PFSK-1 (cell line): ENCODE measurements around the gene INF2.

Experiments used
- POLR2AphosphoS5 ChIP-seq: IDR thresholded peaks from 2 replicates; pipeline ENCODE4 v1.6.1; 2012; ENCODE audit warnings: low read depth, mild to moderate bottlenecking, control low read depth, low read length, moderate library complexity
- SIN3A ChIP-seq: IDR thresholded peaks from 2 replicates; pipeline ENCODE4 v1.6.1; 2012; ENCODE audit warnings: mild to moderate bottlenecking, low read length, moderate library complexity, borderline replicate concordance; ENCODE audit not compliant: insufficient read depth
- TAF1 ChIP-seq: IDR thresholded peaks from 2 replicates; pipeline ENCODE4 v1.6.1; 2012; ENCODE audit warnings: low read length, control low read depth, borderline replicate concordance; ENCODE audit not compliant: insufficient read depth
- TF ChIP-seq, protein P1 (sequence below), 2 experiments: IDR thresholded peaks; 2 replicates each; pipeline versions ENCODE4 v1.6.1 to v1.8.0; 2011 to 2012; ENCODE audit warnings: low read depth in 2 of 2, low read length in 2 of 2, control low read depth in 1 of 2, inconsistent platforms in 1 of 2, mild to moderate bottlenecking in 1 of 2, moderate library complexity in 1 of 2; ENCODE audit not compliant: insufficient read depth in 1 of 2

DNA sequence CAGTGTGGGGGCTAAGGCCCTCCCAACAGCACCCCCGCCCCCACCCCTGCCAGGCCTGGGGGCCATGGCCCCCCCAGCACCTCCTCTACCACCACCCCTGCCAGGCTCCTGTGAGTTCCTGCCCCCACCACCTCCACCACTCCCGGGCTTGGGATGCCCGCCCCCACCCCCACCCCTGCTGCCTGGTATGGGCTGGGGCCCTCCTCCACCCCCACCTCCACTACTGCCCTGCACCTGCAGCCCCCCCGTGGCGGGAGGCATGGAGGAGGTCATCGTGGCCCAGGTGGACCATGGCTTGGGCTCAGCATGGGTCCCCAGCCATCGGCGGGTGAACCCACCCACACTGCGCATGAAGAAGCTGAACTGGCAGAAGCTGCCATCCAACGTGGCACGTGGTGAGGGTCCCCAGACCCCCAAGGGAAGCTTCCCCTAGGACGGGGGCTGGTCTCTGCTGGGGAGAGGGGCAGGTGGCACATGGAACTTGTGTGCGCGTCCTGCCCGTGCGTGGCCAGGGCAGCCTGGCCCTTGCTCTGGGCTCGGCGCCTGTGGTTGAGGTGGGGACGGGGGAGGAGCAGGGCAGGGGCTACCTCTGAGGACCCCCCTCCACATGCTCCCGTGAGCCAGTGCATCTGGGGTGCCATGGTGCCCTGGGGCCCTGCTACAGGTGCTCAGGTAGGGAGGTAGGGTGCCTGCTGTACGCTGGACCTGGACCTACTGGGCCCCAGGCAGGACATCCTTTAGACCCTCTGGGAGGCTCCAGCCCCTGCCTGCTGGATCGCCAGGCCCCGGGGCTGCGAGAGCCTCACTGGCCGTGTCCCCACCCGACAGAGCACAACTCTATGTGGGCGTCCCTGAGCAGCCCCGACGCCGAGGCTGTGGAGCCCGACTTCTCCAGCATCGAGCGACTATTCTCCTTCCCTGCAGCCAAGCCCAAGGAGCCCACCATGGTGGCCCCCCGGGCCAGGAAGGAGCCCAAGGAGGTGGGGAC is 18.5 kb downstream of the INF2 start:
- no peak for TF ChIP-seq POLR2AphosphoS5
- TF ChIP-seq, protein P1, sequence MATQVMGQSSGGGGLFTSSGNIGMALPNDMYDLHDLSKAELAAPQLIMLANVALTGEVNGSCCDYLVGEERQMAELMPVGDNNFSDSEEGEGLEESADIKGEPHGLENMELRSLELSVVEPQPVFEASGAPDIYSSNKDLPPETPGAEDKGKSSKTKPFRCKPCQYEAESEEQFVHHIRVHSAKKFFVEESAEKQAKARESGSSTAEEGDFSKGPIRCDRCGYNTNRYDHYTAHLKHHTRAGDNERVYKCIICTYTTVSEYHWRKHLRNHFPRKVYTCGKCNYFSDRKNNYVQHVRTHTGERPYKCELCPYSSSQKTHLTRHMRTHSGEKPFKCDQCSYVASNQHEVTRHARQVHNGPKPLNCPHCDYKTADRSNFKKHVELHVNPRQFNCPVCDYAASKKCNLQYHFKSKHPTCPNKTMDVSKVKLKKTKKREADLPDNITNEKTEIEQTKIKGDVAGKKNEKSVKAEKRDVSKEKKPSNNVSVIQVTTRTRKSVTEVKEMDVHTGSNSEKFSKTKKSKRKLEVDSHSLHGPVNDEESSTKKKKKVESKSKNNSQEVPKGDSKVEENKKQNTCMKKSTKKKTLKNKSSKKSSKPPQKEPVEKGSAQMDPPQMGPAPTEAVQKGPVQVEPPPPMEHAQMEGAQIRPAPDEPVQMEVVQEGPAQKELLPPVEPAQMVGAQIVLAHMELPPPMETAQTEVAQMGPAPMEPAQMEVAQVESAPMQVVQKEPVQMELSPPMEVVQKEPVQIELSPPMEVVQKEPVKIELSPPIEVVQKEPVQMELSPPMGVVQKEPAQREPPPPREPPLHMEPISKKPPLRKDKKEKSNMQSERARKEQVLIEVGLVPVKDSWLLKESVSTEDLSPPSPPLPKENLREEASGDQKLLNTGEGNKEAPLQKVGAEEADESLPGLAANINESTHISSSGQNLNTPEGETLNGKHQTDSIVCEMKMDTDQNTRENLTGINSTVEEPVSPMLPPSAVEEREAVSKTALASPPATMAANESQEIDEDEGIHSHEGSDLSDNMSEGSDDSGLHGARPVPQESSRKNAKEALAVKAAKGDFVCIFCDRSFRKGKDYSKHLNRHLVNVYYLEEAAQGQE (IDR thresholded peaks at IDR 0.05; ENCODE audit: insufficient read depth in 1 of 2, low read depth in 2 of 2, low read length in 2 of 2) = no peak
- no peak for TF ChIP-seq SIN3A
- no peak for TF ChIP-seq TAF1
